GM18498 (cell line): ENCODE data around the gene RPL32.

Experiments used
- ATAC-seq: cut with Tn5 transposase; IDR thresholded peaks from one replicate; pipeline ENCODE4 v1.9.1; 2021; ENCODE audit warnings: mild to moderate bottlenecking, moderate library complexity; ENCODE audit not compliant: unreplicated experiment

Gene RPL32

GRCh38 chr3:12833222-12834161 is 7.9 kb downstream of the RPL32 start:
- no peak for ATAC-seq

GRCh38 chr3:12832350-12833221 is 8.8 kb downstream of the RPL32 start:
- no peak for ATAC-seq

GRCh38 chr3:12831301-12831866 is 10.0 kb downstream of the RPL32 start:
- no peak for ATAC-seq

GRCh38 chr3:12830785-12831156 is 10.6 kb downstream of the RPL32 start:
- ATAC-seq, result no peak

GRCh38 chr3:12829886-12830784 is 11.2 kb downstream of the RPL32 start:
- ATAC-seq, result no peak

GRCh38 chr3:12829404-12829803 is 12.0 kb downstream of the RPL32 start:
- ATAC-seq, result no peak

GRCh38 chr3:12828751-12829150 is 12.6 kb downstream of the RPL32 start:
- no peak for ATAC-seq

GRCh38 chr3:12825156-12825555 is 16.2 kb downstream of the RPL32 start:
- ATAC-seq, result no peak

GRCh38 chr3:12824299-12824698 is 17.1 kb downstream of the RPL32 start:
- no peak for ATAC-seq

- no peak for ATAC-seq
Observed at GRCh38 chr3:12822725-12823373, 18.5 kb downstream of the RPL32 start.

GRCh38 chr3:12818773-12819172 is 22.6 kb downstream of the RPL32 start:
- no peak for ATAC-seq

- ATAC-seq, result no peak
Observed at GRCh38 chr3:12818273-12818672, 23.1 kb downstream of the RPL32 start.

GRCh38 chr3:12817343-12817710 is 24.0 kb downstream of the RPL32 start:
- no peak for ATAC-seq

- ATAC-seq, result no peak
Observed at GRCh38 chr3:12816521-12817342, 24.6 kb downstream of the RPL32 start.

GRCh38 chr3:12815719-12816118 is 25.6 kb downstream of the RPL32 start:
- no peak for ATAC-seq

- ATAC-seq, result no peak
Observed at GRCh38 chr3:12815078-12815477, 26.3 kb downstream of the RPL32 start.

- no peak for ATAC-seq
Observed at GRCh38 chr3:12813967-12814366, 27.4 kb downstream of the RPL32 start.

GRCh38 chr3:12812812-12813211 is 28.6 kb downstream of the RPL32 start:
- ATAC-seq, result no peak

- no peak for ATAC-seq
Observed at GRCh38 chr3:12810961-12811360, 30.4 kb downstream of the RPL32 start.
